WTC11 (cell line): ENCODE measurements around the gene NAPB. TPM values are rescaled to one million over a fixed set of nuclear protein-coding genes. Genes with fewer than 3 reads are reported as not detected.

Experiments
- ATAC-seq: fragments of 200-7000 bp; cut with Tn5 transposase; 2 replicates; pipeline ENCODE4 v1.10.0; 2021; ENCODE audit warnings: mild to moderate bottlenecking, moderate library complexity
- CTCF ChIA-PET: fragments of 300-600 bp; sonication (Branson Sonifier 250); formaldehyde crosslinking; loops from one replicate; lab custom pipeline; 2021; ENCODE audit warnings: antibody characterized with exemption; lab: Charles Lee
- POLR2A ChIA-PET: fragments of 350-600 bp; sonication (Branson Sonifier 250); formaldehyde crosslinking; loops from one replicate; lab custom pipeline; 2021; ENCODE audit warnings: antibody characterized with exemption; lab: Charles Lee
- DNase-seq: peaks from one replicate; pipeline ENCODE4 v3.0.0; 2021; ENCODE audit warnings: low spot score
- H3K27ac Mint-ChIP-seq: 2 replicates; pipeline ENCODE4 v1.8.0; 2021; ENCODE audit warnings: mixed read lengths
- H3K27me3 Mint-ChIP-seq: 2 replicates; pipeline ENCODE4 v1.8.0; 2021; ENCODE audit warnings: low read depth, mild to moderate bottlenecking, moderate library complexity, mixed read lengths
- H3K36me3 Mint-ChIP-seq: 2 replicates; pipeline ENCODE4 v1.8.0; 2021; ENCODE audit warnings: mixed read lengths
- H3K4me1 Mint-ChIP-seq: 2 replicates; pipeline ENCODE4 v1.8.0; 2022; ENCODE audit warnings: mixed read lengths
- H3K4me3 Mint-ChIP-seq: 2 replicates; pipeline ENCODE4 v1.8.0; 2021; ENCODE audit warnings: mild to moderate bottlenecking, moderate library complexity, mixed read lengths
- H3K9me3 Mint-ChIP-seq: 2 replicates; pipeline ENCODE4 v1.8.0; 2021; ENCODE audit warnings: mixed read lengths
- AFF4 ChIP-seq: sonication (generic); formaldehyde crosslinking; IDR thresholded peaks from 2 replicates; pipeline ENCODE4 v1.8.1; 2023; ENCODE audit warnings: mild to moderate bottlenecking, missing genetic modification reagents, borderline replicate concordance
- CREB1 ChIP-seq: sonication (generic); formaldehyde crosslinking; IDR thresholded peaks from 2 replicates; pipeline ENCODE4 v1.8.0; 2023; ENCODE audit warnings: mild to moderate bottlenecking, missing genetic modification reagents
- CREM ChIP-seq: sonication (generic); formaldehyde crosslinking; IDR thresholded peaks from 2 replicates; pipeline ENCODE4 v1.8.1; 2022; ENCODE audit warnings: mild to moderate bottlenecking, missing genetic modification reagents, moderate library complexity
- CTCF ChIP-seq: fragments of 200-600 bp; IDR thresholded peaks from 2 replicates; pipeline ENCODE4 v1.8.0; 2022; ENCODE audit warnings: antibody characterized with exemption
- ESRRA ChIP-seq: sonication (generic); formaldehyde crosslinking; IDR thresholded peaks from 2 replicates; pipeline ENCODE4 v1.8.1; 2022; ENCODE audit warnings: mild to moderate bottlenecking, missing genetic modification reagents, borderline replicate concordance
- GTF2I ChIP-seq: fragments of 250-450 bp; sonication (Bioruptor Pico); conservative IDR thresholded peaks from 2 replicates; pipeline ENCODE4 v1.4.0; 2021; ENCODE audit warnings: mild to moderate bottlenecking
- HMGXB4 ChIP-seq: sonication (generic); formaldehyde crosslinking; IDR thresholded peaks from 2 replicates; pipeline ENCODE4 v1.8.1; 2023; ENCODE audit warnings: mild to moderate bottlenecking, moderate library complexity, missing genetic modification reagents
- MXD4 ChIP-seq: fragments of 250-450 bp; sonication (Bioruptor Pico); IDR thresholded peaks from 2 replicates; pipeline ENCODE4 v1.8.0; 2021; ENCODE audit warnings: mild to moderate bottlenecking, moderate library complexity, borderline replicate concordance
- NFYB ChIP-seq: sonication (generic); formaldehyde crosslinking; conservative IDR thresholded peaks from 2 replicates; pipeline ENCODE4 v1.8.0; 2022; ENCODE audit warnings: low read depth, missing genetic modification reagents
- NR2C2 ChIP-seq: sonication (generic); formaldehyde crosslinking; IDR thresholded peaks from 2 replicates; pipeline ENCODE4 v1.8.0; 2022; ENCODE audit warnings: mild to moderate bottlenecking, missing genetic modification reagents
- SP1 ChIP-seq: sonication (generic); formaldehyde crosslinking; conservative IDR thresholded peaks from 2 replicates; pipeline ENCODE4 v1.8.1; 2022; ENCODE audit warnings: missing genetic modification reagents
- TP53 ChIP-seq: sonication (generic); formaldehyde crosslinking; IDR thresholded peaks from 2 replicates; pipeline ENCODE4 v1.8.1; 2023; ENCODE audit warnings: mild to moderate bottlenecking, missing genetic modification reagents
- USF1 ChIP-seq: sonication (generic); formaldehyde crosslinking; IDR thresholded peaks from 2 replicates; pipeline ENCODE4 v1.8.0; 2022; ENCODE audit warnings: mild to moderate bottlenecking, missing genetic modification reagents
- ZBTB21 ChIP-seq: sonication (generic); formaldehyde crosslinking; IDR thresholded peaks from 2 replicates; pipeline ENCODE4 v1.8.1; 2023; ENCODE audit warnings: mild to moderate bottlenecking, missing genetic modification reagents, borderline replicate concordance
- ZNF219 ChIP-seq: sonication (generic); formaldehyde crosslinking; IDR thresholded peaks from 2 replicates; pipeline ENCODE4 v1.8.0; 2023; ENCODE audit warnings: missing genetic modification reagents, mild to moderate bottlenecking, borderline replicate concordance
- ZNF512 ChIP-seq: sonication (generic); formaldehyde crosslinking; IDR thresholded peaks from 2 replicates; pipeline ENCODE4 v1.8.1; 2022; ENCODE audit warnings: missing genetic modification reagents, borderline replicate concordance
- total RNA-seq: library from RNA; stranded (reverse); gene quantifications from 3 replicates; pipeline ENCODE4 v1.2.3, GENCODE V29; 2021

Gene NAPB
- total RNA-seq, 1 experiment from 2014 or later, result 12.9 TPM

- no peak for DNase-seq
- H3K9me3 Mint-ChIP-seq, result peaks cover 7% of the 10 kb centered on the region
- POLR2A ChIA-PET, result no interaction called here
- TF ChIP-seq CREB1 (CRISPR knock-in tag) (no peak), GTF2I (CRISPR knock-in tag) (peak; percentile 47; the same call in 1 of the 2 replicates)
- no peak overlapping the region for H3K27ac Mint-ChIP-seq
- CTCF ChIA-PET, result no interaction called here
- peaks cover 18% of the 10 kb centered on the region for H3K4me1 Mint-ChIP-seq
- H3K36me3 Mint-ChIP-seq, result no peaks in the 10 kb centered on the region
- H3K27me3 Mint-ChIP-seq, result no peaks in the 10 kb centered on the region; the same call in none of the 2 replicates
- ATAC-seq, result no peak
- no peak overlapping the region for H3K4me3 Mint-ChIP-seq
Observed at GRCh38 chr20:23343590-23343989, 77.7 kb downstream of the NAPB start.

- H3K36me3 Mint-ChIP-seq, result no peaks in the 10 kb centered on the region
Observed at GRCh38 chr20:23341073-23341472, 80.2 kb downstream of the NAPB start.

GRCh38 chr20:23340524-23340923 is 80.8 kb downstream of the NAPB start:
- ATAC-seq, result peak; percentile 92
- H3K27ac Mint-ChIP-seq, result no peak overlapping the region

More at GRCh38 chr20:23341073-23341472, 80.2 kb downstream of the NAPB start:
- no peak overlapping the region for H3K27ac Mint-ChIP-seq
- H3K4me1 Mint-ChIP-seq, result peaks cover 13% of the 10 kb centered on the region
- no peak for TF ChIP-seq USF1 (CRISPR knock-in tag)
- TF ChIP-seq, all 79 proteins: peak for 0
- Mint-ChIP-seq H3K9me3 (peaks cover 7% of the 10 kb centered on the region), H3K4me3 (no peak overlapping the region), H3K27me3 (no peaks in the 10 kb centered on the region; the same call in 1 of the 2 replicates)
- ATAC-seq (no peak), DNase-seq (no peak)
- ChIA-PET POLR2A (no interaction called here), CTCF (interaction anchor here (0.6 to 4.0 kb wide), 40 partner anchors 9 to 1003 kb away, joined by 3 to 41 read pairs (median 4); partner anchors contain the start of genes NAPB, NXT1 and THBD)

GRCh38 chr20:23339986-23340385 is 81.3 kb downstream of the NAPB start:
- DNase-seq (no peak), ATAC-seq (no peak)
- peaks cover 13% of the 10 kb centered on the region for H3K4me1 Mint-ChIP-seq
- POLR2A ChIA-PET, result no interaction called here
- H3K4me3 Mint-ChIP-seq, result no peak overlapping the region
- CTCF ChIA-PET, result interaction anchor here (0.7 to 4.0 kb wide), 25 partner anchors 10 to 1006 kb away, joined by 3 to 41 read pairs (median 5); partner anchors contain the start of genes NAPB, NXT1 and THBD
- H3K27me3 Mint-ChIP-seq, result no peaks in the 10 kb centered on the region; the same call in 1 of the 2 replicates
- H3K36me3 Mint-ChIP-seq, result no peaks in the 10 kb centered on the region
- H3K27ac Mint-ChIP-seq, result no peak overlapping the region
- peaks cover 7% of the 10 kb centered on the region for H3K9me3 Mint-ChIP-seq
- TF ChIP-seq SP1 (CRISPR knock-in tag) (no peak), ZNF512 (no peak), ZNF219 (CRISPR knock-in tag) (no peak), NR2C2 (CRISPR knock-in tag) (no peak), NFYB (CRISPR knock-in tag) (no peak), AFF4 (CRISPR knock-in tag) (no peak)

More at GRCh38 chr20:23340524-23340923, 80.8 kb downstream of the NAPB start:
- Mint-ChIP-seq H3K27me3 (no peaks in the 10 kb centered on the region; the same call in 1 of the 2 replicates), H3K9me3 (peaks cover 7% of the 10 kb centered on the region), H3K4me3 (no peak overlapping the region), H3K4me1 (peaks cover 13% of the 10 kb centered on the region), H3K36me3 (no peaks in the 10 kb centered on the region)
- ChIA-PET POLR2A (no interaction called here), CTCF (interaction anchor here (0.6 to 4.0 kb wide), 43 partner anchors 9 to 1006 kb away, joined by 3 to 41 read pairs (median 4); partner anchors contain the start of genes NAPB, NXT1 and THBD)
- TF ChIP-seq TP53 (no peak), ZBTB21 (CRISPR knock-in tag) (no peak), MXD4 (no peak), CREM (no peak), CTCF (0 out of 2 replicates have a peak, but pooled peaks have one; percentile 21), ESRRA (no peak), HMGXB4 (CRISPR knock-in tag) (no peak)
- DNase-seq, result peak; percentile 74
